AG04450 (cell line): Measurements from ENCODE around the gene OPTN. TPM values are rescaled to one million over a fixed set of nuclear protein-coding genes. Genes with fewer than 3 reads are reported as not detected.

Experiments used
- CTCF ChIA-PET: fragments of 300-600, 350-600 bp; formaldehyde crosslinking; extraction: SDS; loops from one replicate; lab custom pipeline; 2022; ENCODE audit warnings: antibody characterized with exemption, inconsistent platforms; lab: Charles Lee
- POLR2A ChIA-PET: fragments of 350-600 bp; formaldehyde crosslinking; extraction: SDS; loops from one replicate; lab custom pipeline; 2021; ENCODE audit warnings: antibody characterized with exemption, inconsistent platforms; lab: Yijun Ruan, JAX
- DNase-seq: peaks from one replicate; pipeline ENCODE4 v3.0.0-alpha.2; 2011; ENCODE audit warnings: low read depth, low spot score
- H3K27ac ChIP-seq: one replicate; pipeline ENCODE4 v1.5.1; 2012; ENCODE audit warnings: low read depth, low read length, control low read depth
- H3K27me3 ChIP-seq: one replicate; pipeline ENCODE4 v1.6.0; 2012; ENCODE audit warnings: low read length; ENCODE audit not compliant: control insufficient read depth, insufficient read depth
- H3K4me3 ChIP-seq: 2 replicates; pipeline ENCODE4 v1.5.1; 2011; ENCODE audit warnings: mild to moderate bottlenecking, low read depth, low read length, control low read depth
- H3K9me3 ChIP-seq: 2 replicates; pipeline ENCODE4 v1.5.1; 2012; ENCODE audit warnings: low read length; ENCODE audit not compliant: control insufficient read depth, insufficient read depth
- polyA plus RNA-seq: library from polyadenylated mRNA; depleted of rRNA; stranded (reverse); fragments of >200 nt; gene quantifications from 2 replicates; pipeline ENCODE4 v1.2.3, GENCODE V29; 2011
- TF ChIP-seq, protein P1 (sequence below): IDR thresholded peaks from 2 replicates; pipeline ENCODE4 v1.5.1; 2011; ENCODE audit warnings: low read depth, low read length, control low read depth, inconsistent platforms

Gene OPTN
- polyA plus RNA-seq, 1 experiment = 82.7 TPM

DNA sequence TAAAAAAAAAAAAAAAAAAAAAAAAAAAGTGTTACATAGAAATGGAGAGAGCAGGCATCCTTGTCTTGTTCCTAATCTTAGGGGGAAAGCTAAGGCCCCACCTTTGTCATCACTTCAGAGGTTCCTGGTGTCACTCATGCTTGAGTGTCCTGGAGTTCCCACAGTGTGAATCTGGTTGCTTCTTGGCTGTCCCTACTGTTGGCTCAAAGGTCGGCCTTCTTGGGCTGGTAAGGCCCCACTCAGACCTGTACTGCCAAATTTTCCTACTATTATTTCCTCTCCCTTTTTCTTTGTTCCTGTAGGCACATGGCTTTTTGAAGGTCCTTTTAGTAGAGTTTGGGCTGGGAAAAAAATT lies 21.5 kb downstream of the OPTN start:
- CTCF ChIA-PET = interaction anchor here (0.6 kb wide), 1 partner anchor 519 kb away, joined by 4 read pairs; no protein-coding TSS in a partner anchor

GRCh38 chr10:13136651-13137050 lies 36.7 kb downstream of the OPTN start:
- DNase-seq = no peak
- H3K27me3 ChIP-seq = no peaks in the 10 kb centered on the region
- ChIA-PET POLR2A (no interaction called here), CTCF (no interaction called here)
- no peaks in the 10 kb centered on the region for H3K9me3 ChIP-seq
- H3K27ac ChIP-seq = no peak overlapping the region
- no peak overlapping the region for H3K4me3 ChIP-seq
- TF ChIP-seq, protein P1, sequence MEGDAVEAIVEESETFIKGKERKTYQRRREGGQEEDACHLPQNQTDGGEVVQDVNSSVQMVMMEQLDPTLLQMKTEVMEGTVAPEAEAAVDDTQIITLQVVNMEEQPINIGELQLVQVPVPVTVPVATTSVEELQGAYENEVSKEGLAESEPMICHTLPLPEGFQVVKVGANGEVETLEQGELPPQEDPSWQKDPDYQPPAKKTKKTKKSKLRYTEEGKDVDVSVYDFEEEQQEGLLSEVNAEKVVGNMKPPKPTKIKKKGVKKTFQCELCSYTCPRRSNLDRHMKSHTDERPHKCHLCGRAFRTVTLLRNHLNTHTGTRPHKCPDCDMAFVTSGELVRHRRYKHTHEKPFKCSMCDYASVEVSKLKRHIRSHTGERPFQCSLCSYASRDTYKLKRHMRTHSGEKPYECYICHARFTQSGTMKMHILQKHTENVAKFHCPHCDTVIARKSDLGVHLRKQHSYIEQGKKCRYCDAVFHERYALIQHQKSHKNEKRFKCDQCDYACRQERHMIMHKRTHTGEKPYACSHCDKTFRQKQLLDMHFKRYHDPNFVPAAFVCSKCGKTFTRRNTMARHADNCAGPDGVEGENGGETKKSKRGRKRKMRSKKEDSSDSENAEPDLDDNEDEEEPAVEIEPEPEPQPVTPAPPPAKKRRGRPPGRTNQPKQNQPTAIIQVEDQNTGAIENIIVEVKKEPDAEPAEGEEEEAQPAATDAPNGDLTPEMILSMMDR = no peak

More for the DNA sequence above, 21.5 kb downstream of the OPTN start:
- Histone ChIP-seq H3K9me3 (no peaks in the 10 kb centered on the region), H3K27ac (no peak overlapping the region), H3K4me3 (no peak overlapping the region), H3K27me3 (no peaks in the 10 kb centered on the region)
- DNase-seq = no peak
- POLR2A ChIA-PET = no interaction called here
- TF ChIP-seq, protein P1 = no peak

- no peak overlapping the region for H3K27ac ChIP-seq
- H3K4me3 ChIP-seq = no peak overlapping the region
- H3K9me3 ChIP-seq = no peaks in the 10 kb centered on the region
- POLR2A ChIA-PET = no interaction called here
- CTCF ChIA-PET = interaction anchor here (0.6 kb wide), 1 partner anchor 165 kb away, joined by 4 read pairs; no protein-coding TSS in a partner anchor
- TF ChIP-seq, protein P1 = no peak
- DNase-seq = no peak
- no peaks in the 10 kb centered on the region for H3K27me3 ChIP-seq
Measured at GRCh38 chr10:13139150-13139549, 39.2 kb downstream of the OPTN start.

GRCh38 chr10:13139676-13140075 lies 39.7 kb downstream of the OPTN start:
- Histone ChIP-seq H3K27me3 (no peaks in the 10 kb centered on the region), H3K9me3 (no peaks in the 10 kb centered on the region), H3K4me3 (no peak overlapping the region), H3K27ac (no peak overlapping the region)
- POLR2A ChIA-PET = no interaction called here
- no peak for DNase-seq
- CTCF ChIA-PET = interaction anchor here (0.6 to 0.7 kb wide), 2 partner anchors 40 to 164 kb away, joined by 4 to 5 read pairs; partner anchors contain the start of gene OPTN
- TF ChIP-seq, protein P1 = no peak

DNA sequence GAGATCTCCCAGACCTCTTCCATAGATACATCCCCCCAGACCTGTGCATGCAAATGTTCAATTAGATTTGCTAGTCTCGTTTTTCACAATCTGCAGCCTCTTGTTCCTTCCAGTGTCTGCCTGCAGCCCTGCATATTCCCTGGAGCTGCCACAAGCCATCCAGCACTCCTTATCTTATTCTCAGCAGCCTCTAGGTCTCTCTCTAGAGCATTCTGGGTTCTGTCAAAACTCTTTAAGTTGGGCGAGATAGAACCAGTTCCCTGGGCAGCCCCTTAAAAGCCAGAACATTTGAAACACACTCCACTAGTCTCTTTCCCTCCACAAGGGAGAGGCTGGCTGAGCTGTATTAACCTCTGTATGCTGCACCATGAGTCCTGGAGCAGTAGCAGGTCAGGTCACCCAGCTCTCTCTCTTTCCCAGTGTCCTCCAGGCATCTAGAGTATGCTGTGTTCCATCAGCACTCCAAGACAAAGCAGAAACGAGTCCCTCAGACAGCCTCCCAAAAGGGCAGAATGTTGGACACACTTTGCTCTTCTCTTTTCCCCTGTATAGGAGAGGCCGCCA lies 40.7 kb downstream of the OPTN start:
- H3K4me3 ChIP-seq = no peak overlapping the region
- ChIA-PET POLR2A (no interaction called here), CTCF (interaction anchor here (1.2 kb wide), 1 partner anchor 20 kb away, joined by 4 read pairs; no protein-coding TSS in a partner anchor)
- DNase-seq = no peak
- TF ChIP-seq, protein P1 = no peak
- H3K9me3 ChIP-seq = no peaks in the 10 kb centered on the region
- H3K27me3 ChIP-seq = no peaks in the 10 kb centered on the region
- no peak overlapping the region for H3K27ac ChIP-seq
